HepG2 (cell line): ENCODE results near the gene PLLP. TPM values are rescaled to one million over a fixed set of nuclear protein-coding genes. Genes with fewer than 3 reads are reported as not detected.

Experiments
- FOXP4 ChIP-seq: sonication (generic); formaldehyde crosslinking; IDR thresholded peaks from 2 replicates; pipeline ENCODE4 v1.4.0; 2020; ENCODE audit warnings: missing genetic modification reagents
- GABPB1 ChIP-seq: IDR thresholded peaks from 2 replicates; pipeline ENCODE4 v1.6.1; 2016; ENCODE audit warnings: mild to moderate bottlenecking, missing genetic modification reagents, moderate library complexity, missing compliant biosample characterization
- HMGA1 ChIP-seq: sonication (generic); formaldehyde crosslinking; conservative IDR thresholded peaks from 2 replicates; pipeline ENCODE4 v1.4.0; 2020; ENCODE audit warnings: missing genetic modification reagents
- JARID2 ChIP-seq: sonication (generic); formaldehyde crosslinking; IDR thresholded peaks from 2 replicates; pipeline ENCODE4 v1.8.1; 2023; ENCODE audit warnings: missing genetic modification reagents, inconsistent platforms; ENCODE audit not compliant: insufficient replicate concordance
- KLF16 ChIP-seq, 2 experiments: sonication (generic) in 1 of 2; formaldehyde crosslinking in 1 of 2; IDR thresholded peaks; 2 replicates each; pipeline versions ENCODE4 v1.6.1 to v1.8.0; 2016 to 2023; ENCODE audit warnings: missing genetic modification reagents in 2 of 2, missing compliant biosample characterization in 1 of 2
- MAFG ChIP-seq: sonication (generic); formaldehyde crosslinking; IDR thresholded peaks from 2 replicates; pipeline ENCODE4 v1.5.1; 2020; ENCODE audit warnings: mild to moderate bottlenecking, missing genetic modification reagents
- MAX ChIP-seq: IDR thresholded peaks from 2 replicates; pipeline ENCODE4 v1.6.1; 2012; ENCODE audit warnings: inconsistent platforms
- NFYB ChIP-seq: sonication (generic); formaldehyde crosslinking; IDR thresholded peaks from 2 replicates; pipeline ENCODE4 v1.4.0; 2020; ENCODE audit warnings: missing genetic modification reagents
- TCF7 ChIP-seq: sonication (generic); IDR thresholded peaks from 2 replicates; pipeline ENCODE4 v1.6.1; 2016; ENCODE audit warnings: antibody characterized with exemption, low read depth
- TRAFD1 ChIP-seq: sonication (generic); formaldehyde crosslinking; IDR thresholded peaks from 2 replicates; pipeline ENCODE4 v1.5.1; 2020; ENCODE audit warnings: missing genetic modification reagents, mild to moderate bottlenecking, borderline replicate concordance
- ZBTB39 ChIP-seq: sonication (generic); formaldehyde crosslinking; IDR thresholded peaks from 2 replicates; pipeline ENCODE4 v1.5.0; 2020; ENCODE audit warnings: missing genetic modification reagents
- ZEB1 ChIP-seq: IDR thresholded peaks from 2 replicates; pipeline ENCODE4 v1.6.1; 2012; ENCODE audit warnings: mild to moderate bottlenecking, low read depth, inconsistent platforms; ENCODE audit not compliant: insufficient replicate concordance
- ZFP62 ChIP-seq: sonication (generic); formaldehyde crosslinking; IDR thresholded peaks from 2 replicates; pipeline ENCODE4 v1.4.0; 2020; ENCODE audit warnings: missing genetic modification reagents
- ZKSCAN8 ChIP-seq: IDR thresholded peaks from 2 replicates; pipeline ENCODE4 v1.6.1; 2016; ENCODE audit warnings: borderline replicate concordance, missing genetic modification reagents, missing compliant biosample characterization
- ZMAT3 ChIP-seq: sonication (generic); formaldehyde crosslinking; conservative IDR thresholded peaks from 2 replicates; pipeline ENCODE4 v1.7.0; 2021; ENCODE audit warnings: missing genetic modification reagents
- ZNF20 ChIP-seq: sonication (generic); formaldehyde crosslinking; IDR thresholded peaks from 2 replicates; pipeline ENCODE4 v1.4.0; 2020; ENCODE audit warnings: mild to moderate bottlenecking, moderate library complexity, missing genetic modification reagents
- ZNF234 ChIP-seq: sonication (generic); formaldehyde crosslinking; conservative IDR thresholded peaks from 2 replicates; pipeline ENCODE4 v1.5.1; 2020; ENCODE audit warnings: mild to moderate bottlenecking, missing genetic modification reagents
- ZNF253 ChIP-seq: sonication (generic); formaldehyde crosslinking; IDR thresholded peaks from 2 replicates; pipeline ENCODE4 v1.8.0; 2022; ENCODE audit warnings: mild to moderate bottlenecking, missing genetic modification reagents, borderline replicate concordance
- ZNF652 ChIP-seq: IDR thresholded peaks from 2 replicates; pipeline ENCODE4 v1.6.1; 2016; ENCODE audit warnings: low read depth, borderline replicate concordance
- ZNF660 ChIP-seq: sonication (generic); formaldehyde crosslinking; IDR thresholded peaks from 2 replicates; pipeline ENCODE4 v1.5.1; 2020; ENCODE audit warnings: mild to moderate bottlenecking, low read depth, missing genetic modification reagents, borderline replicate concordance
- ZNF703 ChIP-seq: sonication (generic); formaldehyde crosslinking; IDR thresholded peaks from 2 replicates; pipeline ENCODE4 v1.5.1; 2020; ENCODE audit warnings: missing genetic modification reagents, mild to moderate bottlenecking, moderate library complexity, borderline replicate concordance
- ZNF713 ChIP-seq: sonication (generic); formaldehyde crosslinking; IDR thresholded peaks from 2 replicates; pipeline ENCODE4 v1.4.0; 2020; ENCODE audit warnings: mild to moderate bottlenecking, missing genetic modification reagents
- polyA plus RNA-seq, 8 experiments: library from polyadenylated mRNA; depleted of rRNA in 3 of 8; stranded (reverse) in 7 of 8; unstranded in 1 of 8; fragments of >200 nt; fragmentation: Illumina TruSeq in 4 of 8; extraction: Trizol in 4 of 8; gene quantifications; 2 replicates each; pipeline versions ENCODE4 v1.2.1 to v1.2.3, GENCODE V29; 2011 to 2016; ENCODE audit warnings: low read depth in 4 of 8, missing spikeins in 1 of 8, mixed read lengths in 1 of 8; ENCODE audit not compliant: insufficient read depth in 1 of 8
- total RNA-seq, 5 experiments: library from RNA; depleted of rRNA; stranded (reverse); fragments of >200 nt; fragmentation: Illumina TruSeq; extraction: Trizol; gene quantifications; 2 replicates each; pipeline ENCODE4 v1.2.3, GENCODE V29; 2016; ENCODE audit warnings: low read depth in 1 of 5

PLLP gene
- total and polyA plus RNA-seq, 2 of the 13 experiments (the other 11 are each of a cell fraction or from before 2014, with no cell fraction given), result 60.6 to 127 TPM

GRCh38 chr16:57279780-57280638 is 4.5 kb downstream of the PLLP start (continued):
- TF ChIP-seq TRAFD1 (CRISPR knock-in tag) (no peak), HMGA1 (no peak), ZNF660 (CRISPR knock-in tag) (no peak), ZFP62 (CRISPR knock-in tag) (no peak), NFYB (CRISPR knock-in tag) (no peak), ZNF253 (CRISPR knock-in tag) (no peak), MAFG (CRISPR knock-in tag) (no peak), JARID2 (CRISPR knock-in tag) (peak; percentile 73), ZNF703 (CRISPR knock-in tag) (no peak; the same call in 1 of the 2 replicates), ZBTB39 (CRISPR knock-in tag) (peak; percentile 92), ZMAT3 (CRISPR knock-in tag) (peak; percentile 99), ZEB1 (peak; percentile 90), FOXP4 (peak; percentile 98), ZNF20 (CRISPR knock-in tag) (no peak), MAX (peak; percentile 70), ZNF234 (no peak), KLF16 (CRISPR knock-in tag; IDR thresholded peaks at IDR 0.05) (peak in 1 of 2 experiments; percentile 96; a peak in 2 of 4 replicates), TCF7 (peak; percentile 72), ZNF713 (CRISPR knock-in tag) (no peak), ZKSCAN8 (CRISPR knock-in tag) (peak; percentile 96; the same call in 1 of the 2 replicates), ZNF652 (CRISPR knock-in tag) (peak; percentile 74), GABPB1 (CRISPR knock-in tag) (peak; percentile 59)
